Limb (tissue), 2 donors: ENCODE data around the gene LHX3.

Experiments
- DNase-seq, 2 donors: peaks; one replicate each; pipeline ENCODE4 v3.0.0-alpha.2; 2016; ENCODE audit errors: extremely low spot score in 2 of 2

The LHX3 gene

GRCh38 chr9:136193127-136193890, 11.6 kb downstream of the LHX3 start:
- no peak for DNase-seq

DNA sequence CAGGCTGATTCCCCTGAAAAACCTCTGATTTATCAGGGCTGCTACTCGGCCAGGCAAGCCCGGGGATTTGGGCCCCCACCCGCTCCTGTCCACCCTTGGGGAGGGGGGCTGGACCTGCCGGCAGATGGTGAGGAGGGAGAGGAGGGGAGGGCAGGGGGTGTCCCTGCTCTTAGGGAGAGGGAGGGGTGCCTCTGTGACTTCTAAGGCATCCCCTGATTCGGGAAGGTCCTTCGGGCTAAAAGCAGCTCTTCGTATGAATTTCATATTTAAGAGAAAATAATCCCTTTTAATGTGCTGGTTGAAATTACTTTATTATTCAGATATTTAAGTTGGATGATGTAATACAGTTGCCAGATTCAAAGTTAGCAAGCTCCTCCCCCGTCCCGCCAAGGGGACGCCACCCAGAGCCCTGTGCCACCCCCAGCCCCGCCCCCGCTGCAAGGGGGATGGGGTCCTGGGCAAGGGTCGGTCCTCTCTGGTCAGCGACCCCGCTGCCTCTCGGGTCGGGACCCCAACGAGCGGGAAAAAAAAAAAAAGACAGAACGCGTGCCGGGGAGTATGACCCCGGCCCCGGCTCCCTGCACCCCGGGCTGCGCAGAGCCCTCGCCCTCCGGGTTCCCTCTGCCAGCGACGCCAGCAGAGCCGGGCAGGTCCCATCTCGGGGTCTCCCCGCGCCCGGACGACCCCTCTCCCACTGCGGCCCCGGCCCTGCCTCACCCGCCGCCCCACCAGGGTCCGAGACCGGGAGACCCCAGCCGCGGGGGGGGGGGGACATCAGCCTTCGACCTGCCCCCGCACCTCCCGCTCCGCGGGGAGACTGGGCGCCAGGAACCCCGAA, 12.4 kb downstream of the LHX3 start:
- DNase-seq = no peak

DNA sequence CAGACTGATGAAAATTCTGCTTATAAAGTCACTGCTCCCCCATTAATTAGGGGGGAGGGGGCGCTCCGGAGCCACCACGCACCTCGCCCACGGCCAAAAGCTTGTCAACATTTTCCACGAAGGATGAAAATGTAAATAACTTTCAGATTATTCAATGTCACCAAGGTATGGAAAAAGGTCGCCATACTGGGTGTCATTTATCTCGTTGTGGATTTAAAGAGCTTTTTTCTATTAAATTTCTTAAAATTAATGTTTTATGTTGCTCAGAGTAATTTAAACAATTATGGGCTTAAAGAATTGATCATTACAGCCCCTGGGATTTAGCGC, 13.0 kb downstream of the LHX3 start:
- no peak for DNase-seq

DNA sequence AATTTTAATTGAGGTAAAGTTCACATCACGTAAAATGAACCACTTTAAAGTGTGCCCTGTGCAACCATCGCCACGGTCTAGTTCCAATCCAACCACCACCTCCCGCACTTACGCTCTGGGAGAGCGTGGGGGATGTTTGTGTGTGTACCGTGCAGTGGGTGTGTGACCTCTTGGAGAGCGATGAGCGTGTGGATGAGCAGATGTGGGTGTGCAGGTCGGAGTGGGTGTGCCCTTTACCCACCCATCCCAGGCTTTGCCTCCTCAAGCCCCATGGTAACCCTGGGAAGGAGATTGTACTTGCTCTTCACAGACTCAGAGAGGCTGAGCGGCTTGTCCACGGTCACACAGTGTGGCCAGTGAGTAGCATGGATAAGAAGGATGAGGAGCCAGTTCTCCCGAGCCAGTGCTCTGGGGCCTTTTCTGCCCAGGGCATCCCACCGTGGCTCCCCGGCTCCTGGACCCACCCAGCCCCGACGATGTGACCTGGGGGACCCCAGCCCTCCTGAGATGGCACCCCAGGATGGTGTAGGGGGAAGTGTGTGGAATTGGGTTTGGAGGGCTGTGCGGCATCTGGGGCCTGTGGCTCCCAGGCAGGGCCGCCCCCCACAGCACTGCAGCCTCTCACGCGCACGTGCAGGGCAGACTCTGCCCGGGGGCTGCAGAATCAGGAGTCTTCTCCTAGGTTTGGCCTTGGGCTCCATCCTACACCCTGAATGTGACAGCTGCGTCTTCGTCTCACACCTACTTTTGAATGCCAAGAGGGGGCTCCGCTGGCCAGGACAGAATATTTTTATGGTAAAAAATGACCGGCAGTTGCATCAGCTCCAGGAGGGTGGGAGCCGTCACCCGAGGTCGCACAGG, 13.6 kb downstream of the LHX3 start:
- DNase-seq = no peak

DNA sequence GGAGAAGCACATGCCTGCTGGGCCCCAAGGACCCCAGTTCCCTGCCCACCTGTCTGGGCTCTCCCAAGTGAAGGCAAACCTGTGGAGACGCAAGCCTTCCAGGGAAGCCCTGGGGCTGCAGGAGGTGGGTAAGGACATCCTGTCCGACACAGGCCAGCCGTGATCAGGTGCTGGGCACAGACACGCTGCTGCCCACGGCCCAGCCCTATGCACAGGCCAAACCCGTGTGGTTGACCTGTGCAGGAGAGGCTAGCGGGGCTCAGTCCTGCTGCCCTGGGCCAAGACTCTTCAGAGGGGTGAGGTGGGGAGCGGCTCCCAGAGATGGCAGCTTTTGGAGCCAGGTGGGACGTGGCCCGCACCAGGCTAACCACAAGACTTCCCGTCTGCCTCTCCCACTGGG, 14.3 kb downstream of the LHX3 start:
- DNase-seq = no peak

DNA sequence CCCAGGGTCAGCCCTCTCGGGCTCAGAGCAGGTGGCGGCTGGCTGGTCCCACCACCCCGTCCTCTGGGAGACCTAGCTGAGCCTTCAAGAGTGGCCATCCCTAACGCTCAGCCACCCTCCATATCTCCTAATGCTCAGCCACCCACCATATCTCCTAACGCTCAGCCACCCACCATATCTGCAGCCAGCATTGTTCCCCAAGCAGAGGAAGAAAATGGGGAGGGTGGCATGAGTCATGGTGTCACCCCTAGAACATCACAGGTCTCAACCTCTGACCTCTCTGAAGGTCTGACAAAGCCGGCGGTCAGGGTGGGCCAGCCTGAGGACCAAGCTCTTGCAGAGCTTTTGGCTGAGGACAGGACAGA, 14.7 kb downstream of the LHX3 start:
- DNase-seq = no peak

- no peak for DNase-seq
Measured at GRCh38 chr9:136189394-136190236, 15.3 kb downstream of the LHX3 start.

DNA sequence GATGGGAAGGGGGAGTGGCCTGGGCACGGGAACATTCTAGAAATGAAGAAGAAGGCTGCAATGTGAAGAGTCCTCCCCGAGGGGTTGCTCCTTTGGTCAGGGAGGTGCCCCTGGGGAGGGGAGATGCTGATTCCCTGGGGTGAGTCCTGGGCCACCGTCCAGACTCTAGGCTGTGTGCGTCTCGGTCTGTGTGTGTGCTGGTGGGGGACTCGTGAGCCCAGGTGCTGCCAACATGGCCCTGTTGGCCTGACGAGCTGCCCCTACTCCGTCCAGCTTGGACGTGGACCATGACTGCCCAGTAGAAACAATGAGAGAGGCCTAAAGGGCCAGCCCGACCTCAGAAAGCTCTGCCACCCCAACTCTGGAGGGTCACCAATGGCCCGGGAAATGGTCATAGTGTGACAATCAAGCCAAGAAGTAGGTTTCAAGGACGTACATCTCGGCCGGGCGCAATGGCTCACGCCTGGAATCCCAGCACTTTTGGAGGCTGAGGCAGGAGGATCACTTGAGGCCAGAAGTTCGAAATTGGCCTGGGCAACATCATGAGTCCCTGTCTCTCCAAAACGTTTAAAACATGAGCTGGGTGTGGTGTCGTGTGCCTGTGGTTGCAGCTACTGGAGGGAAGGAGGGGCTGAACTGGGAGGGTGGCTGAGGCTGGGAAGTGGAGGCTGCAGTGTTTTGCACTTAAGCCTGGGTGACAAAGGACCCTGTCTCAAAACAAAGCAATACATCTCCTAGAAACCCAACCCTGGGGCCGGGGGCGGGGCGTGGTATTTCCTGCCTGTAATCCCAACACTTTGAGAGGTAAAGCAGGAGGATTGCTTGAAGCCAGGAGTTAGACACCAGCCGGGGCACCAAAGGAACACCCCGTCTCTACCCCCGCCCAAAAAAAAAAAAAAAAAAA, 17.0 kb downstream of the LHX3 start:
- DNase-seq = no peak

GRCh38 chr9:136187197-136187596, 17.7 kb downstream of the LHX3 start:
- no peak for DNase-seq

GRCh38 chr9:136186386-136186785, 18.5 kb downstream of the LHX3 start:
- no peak for DNase-seq

GRCh38 chr9:136185596-136186366, 19.1 kb downstream of the LHX3 start:
- no peak for DNase-seq

- DNase-seq = no peak
Measured at GRCh38 chr9:136185066-136185465, 19.9 kb downstream of the LHX3 start.

DNA sequence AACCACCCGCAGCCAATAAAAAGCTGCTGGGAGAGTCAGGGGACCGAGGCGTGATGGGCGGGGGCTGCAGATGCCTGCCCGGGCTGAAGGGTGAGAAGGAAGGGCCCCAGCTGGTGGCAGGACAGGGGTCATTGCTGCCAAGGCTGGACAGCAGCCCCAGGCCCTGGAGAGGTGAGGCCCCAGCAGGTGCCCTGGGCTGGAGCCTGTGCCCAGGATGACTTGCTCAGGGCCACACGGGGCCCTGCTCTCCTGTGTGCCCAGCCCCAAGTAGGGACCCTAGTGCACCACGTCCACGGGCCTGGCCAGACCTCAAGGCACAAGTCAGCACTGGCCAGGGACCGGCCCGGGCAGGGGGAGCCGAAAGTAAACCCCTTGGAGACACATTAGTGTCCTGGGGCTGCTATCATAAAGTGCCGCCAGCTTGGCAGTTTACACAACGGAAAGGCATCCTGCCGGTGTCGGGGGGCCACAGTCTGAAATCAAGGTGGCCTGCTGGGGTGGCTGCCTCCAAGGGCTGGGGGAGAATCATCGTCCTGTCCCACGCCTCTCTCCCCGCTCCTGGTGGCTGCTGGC, 22.0 kb downstream of the LHX3 start:
- no peak for DNase-seq

GRCh38 chr9:136182420-136182787, 22.5 kb downstream of the LHX3 start:
- no peak for DNase-seq

DNA sequence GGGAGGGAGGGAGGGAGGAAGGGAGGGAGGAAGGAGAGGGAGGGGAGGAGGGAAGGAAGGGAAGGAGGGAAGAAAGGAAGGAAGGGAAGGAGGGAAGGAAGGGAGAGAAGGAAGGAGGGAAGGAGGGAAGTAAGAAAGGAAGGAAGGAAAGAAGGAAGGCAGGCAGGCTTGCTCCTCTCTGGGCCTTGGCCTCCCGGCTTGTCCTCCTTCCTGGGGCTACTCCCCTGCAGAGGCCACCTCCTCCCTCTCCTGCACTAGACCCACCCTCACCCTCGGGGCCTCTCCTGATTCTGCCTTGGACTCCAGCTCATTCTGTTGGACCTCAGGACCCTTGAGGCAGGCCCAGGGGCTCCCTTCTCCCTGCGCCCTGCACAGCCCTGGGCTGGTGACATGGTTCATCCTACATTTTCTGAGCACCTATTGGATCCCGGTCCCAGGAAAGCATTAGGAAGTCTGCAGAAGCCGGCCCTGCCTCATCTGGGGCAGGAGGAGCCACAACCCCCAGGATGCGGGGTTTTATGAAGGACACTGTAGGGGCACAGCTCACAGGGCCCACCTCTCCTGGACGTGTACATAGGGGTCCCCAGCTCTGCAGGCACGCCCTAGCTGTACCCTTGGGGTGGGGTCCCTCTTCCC, 23.0 kb downstream of the LHX3 start:
- DNase-seq = no peak

GRCh38 chr9:136180586-136180985, 24.3 kb downstream of the LHX3 start:
- no peak for DNase-seq

DNA sequence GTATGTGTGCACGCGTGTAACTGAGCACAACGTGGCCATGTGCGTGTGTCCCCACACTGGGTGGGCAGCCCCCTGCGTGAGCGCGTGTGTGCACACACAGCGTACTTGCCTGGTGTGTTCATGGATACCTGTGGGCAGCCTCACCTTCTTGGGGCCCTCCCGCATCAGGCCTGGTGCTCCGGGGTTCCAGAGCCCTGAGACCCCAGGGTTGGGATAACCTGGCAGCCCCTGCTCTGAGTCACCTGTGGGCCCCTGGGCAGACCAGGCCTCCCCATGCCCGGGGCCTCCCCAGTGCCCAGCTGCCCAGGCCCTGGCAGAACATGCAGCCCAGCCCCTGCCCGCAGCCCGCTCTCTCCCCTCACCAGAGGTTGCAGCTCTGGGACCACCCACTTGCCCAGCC, 25.2 kb downstream of the LHX3 start:
- no peak for DNase-seq

GRCh38 chr9:136179101-136179616, 25.8 kb downstream of the LHX3 start:
- DNase-seq = no peak

- DNase-seq = no peak
Measured at GRCh38 chr9:136178773-136179075, 26.2 kb downstream of the LHX3 start.
